Lower leg skin (tissue), 4 donors: ENCODE measurements around the gene NCOR2. TPM values are rescaled to one million over a fixed set of nuclear protein-coding genes. Genes with fewer than 3 reads are reported as not detected.

Source experiments
- DNase-seq, 2 donors: peaks; one replicate each; pipeline ENCODE4 v3.0.0-alpha.2; 2019; ENCODE audit warnings: low spot score in 2 of 2
- H3K4me3 ChIP-seq: fragments of 200-600 bp; sonication (generic); 2 replicates; pipeline ENCODE4 v1.5.1; 2017; ENCODE audit warnings: mild to moderate bottlenecking, low read depth; ENCODE audit not compliant: poor library complexity, severe bottlenecking
- CTCF ChIP-seq, 3 donors: fragments of 450-650 bp; IDR thresholded peaks; one replicate each; pipeline ENCODE4 v1.5.1; 2016; ENCODE audit warnings: antibody characterized with exemption in 3 of 3, mild to moderate bottlenecking in 3 of 3, moderate library complexity in 2 of 3
- POLR2A ChIP-seq, 2 donors: fragments of 450-650 bp; IDR thresholded peaks; one replicate each; pipeline ENCODE4 v1.6.1; 2016 to 2017; ENCODE audit warnings: antibody characterized with exemption in 2 of 2, mild to moderate bottlenecking in 1 of 2, moderate library complexity in 1 of 2
- WGBS, 2 donors: methylation state at CpG; one replicate each; pipeline ENCODE4 v1.1.5; 2018; 5-methylcytosine and 5-hydroxymethylcytosine counted together
- intact Hi-C: fragments of 100-400 bp; cut with DNase I; formaldehyde crosslinking; loops from one replicate; pipeline ENCODE4 v1.15.0; 2023; ENCODE audit warnings: low total_unique reads
- total RNA-seq, 4 donors: library from RNA; depleted of rRNA; stranded (reverse); fragments of >200 nt; gene quantifications; one replicate each; pipeline ENCODE4 v1.1.0, GENCODE V29; 2016

Gene NCOR2
- total RNA-seq, 4 donors from 2014 or later, result 92.1 to 262 (median 137) TPM

GRCh38 chr12:124518051-124518932, 49.1 kb downstream of the NCOR2 start:
- DNase-seq, result peak; percentile 99 to 100
- no peak for TF ChIP-seq CTCF (IDR thresholded peaks at IDR 0.05)
- no peak for TF ChIP-seq POLR2A (IDR thresholded peaks at IDR 0.05)
- intact Hi-C loops, result loop anchor here (10.0 kb wide), 1 partner anchor 47 kb away; the partner anchor contains the start of gene NCOR2
- WGBS, 2 donors, result 2 to 16% methylated on average over 35 to 50 of the region's 51 CpGs
- peak overlapping the region; percentile 28 for H3K4me3 ChIP-seq
